ENCODE data around the gene FOXO1.

Gene FOXO1

GRCh38 chr13:40635315-40635995 lies 31.0 kb downstream of the FOXO1 start:
- Histone ChIP-seq H3K36me3 (ENCODE audit: control insufficient read depth in 1 of 2, insufficient read depth in 2 of 2, low read length in 2 of 2) (peaks cover 0 to 3% of the 10 kb centered on the region in 2 experiments), H2BK120ac (ENCODE audit: insufficient read depth, low read length, poor library complexity) (no peak overlapping the region), H3K9me3 (ENCODE audit: insufficient read depth, low read depth, low read length) (no peaks in the 10 kb centered on the region), H3K14ac (ENCODE audit: low read length) (no peak overlapping the region), H3K4me2 (ENCODE audit: low read length) (no peak overlapping the region), H2BK12ac (ENCODE audit: low read length) (no peak overlapping the region), H3K18ac (ENCODE audit: low read length) (no peak overlapping the region), H4K91ac (ENCODE audit: low read depth, low read length) (no peak overlapping the region), H3K79me2 (ENCODE audit: control insufficient read depth, insufficient read depth, low read length, poor library complexity) (peaks cover 16% of the 10 kb centered on the region), H4K12ac (ENCODE audit: low read depth, low read length) (no peak overlapping the region), H3K27ac (ENCODE audit: low read depth, low read length) (no peak overlapping the region), H3K4me3 (ENCODE audit: low read depth, low read length) (peak overlapping the region; percentile 28), H3K79me1 (ENCODE audit: low read length) (no peaks in the 10 kb centered on the region), H3K9ac (ENCODE audit: low read length) (no peak overlapping the region), H3K4ac (ENCODE audit: low read depth, low read length) (peak overlapping the region; percentile 53), H2AFZ (ENCODE audit: insufficient read depth, low read length, poor library complexity) (no peak overlapping the region), H4K8ac (ENCODE audit: low read depth, low read length) (no peak overlapping the region), H3K27me3 (ENCODE audit: insufficient read depth, low read length) (no peaks in the 10 kb centered on the region), H2AK5ac (ENCODE audit: low read length) (no peak overlapping the region), H2BK5ac (ENCODE audit: low read depth, low read length, poor library complexity) (no peak overlapping the region), H3K4me1 (ENCODE audit: control insufficient read depth in 1 of 2, insufficient read depth in 2 of 2, low read length in 2 of 2) (peaks cover 10 to 16% of the 10 kb centered on the region in 2 experiments), H3K23ac (ENCODE audit: low read length) (peak overlapping the region; percentile 93)
- DNase-seq, result no peak
- no CpG with 5 or more reads among the region's 5 CpGs for WGBS (ENCODE audit: extremely low coverage, insufficient coverage, insufficient read length)

GRCh38 chr13:40632915-40633314 lies 33.5 kb downstream of the FOXO1 start:
- no peak overlapping the region for H3K4me3 ChIP-seq (ENCODE audit: low read depth, low read length)
- H2AK5ac ChIP-seq (ENCODE audit: low read length), result no peak overlapping the region
- no peaks in the 10 kb centered on the region for H3K79me1 ChIP-seq (ENCODE audit: low read length)
- H3K36me3 ChIP-seq (ENCODE audit: control insufficient read depth in 1 of 2, insufficient read depth in 2 of 2, low read length in 2 of 2), result peaks cover 0 to 3% of the 10 kb centered on the region in 2 experiments
- no peak overlapping the region for H3K27ac ChIP-seq (ENCODE audit: low read depth, low read length)
- no peaks in the 10 kb centered on the region for H3K9me3 ChIP-seq (ENCODE audit: insufficient read depth, low read depth, low read length)
- H2BK5ac ChIP-seq (ENCODE audit: low read depth, low read length, poor library complexity), result no peak overlapping the region
- peaks cover 21% of the 10 kb centered on the region for H3K79me2 ChIP-seq (ENCODE audit: control insufficient read depth, insufficient read depth, low read length, poor library complexity)
- no CpG with 5 or more reads among the region's 3 CpGs for WGBS (ENCODE audit: extremely low coverage, insufficient coverage, insufficient read length)
- no peak overlapping the region for H2BK120ac ChIP-seq (ENCODE audit: insufficient read depth, low read length, poor library complexity)
- no peak overlapping the region for H4K12ac ChIP-seq (ENCODE audit: low read depth, low read length)
- no peak overlapping the region for H3K4me2 ChIP-seq (ENCODE audit: low read length)
- H3K4ac ChIP-seq (ENCODE audit: low read depth, low read length), result no peak overlapping the region
- H4K8ac ChIP-seq (ENCODE audit: low read depth, low read length), result no peak overlapping the region
- H3K14ac ChIP-seq (ENCODE audit: low read length), result no peak overlapping the region
- H2AFZ ChIP-seq (ENCODE audit: insufficient read depth, low read length, poor library complexity), result no peak overlapping the region
- no peak overlapping the region for H2BK12ac ChIP-seq (ENCODE audit: low read length)
- DNase-seq, result no peak
- H3K9ac ChIP-seq (ENCODE audit: low read length), result no peak overlapping the region
- peaks cover 8 to 11% of the 10 kb centered on the region in 2 experiments for H3K4me1 ChIP-seq (ENCODE audit: control insufficient read depth in 1 of 2, insufficient read depth in 2 of 2, low read length in 2 of 2)
- H3K23ac ChIP-seq (ENCODE audit: low read length), result no peak overlapping the region
- no peak overlapping the region for H4K91ac ChIP-seq (ENCODE audit: low read depth, low read length)
- H3K27me3 ChIP-seq (ENCODE audit: insufficient read depth, low read length), result no peaks in the 10 kb centered on the region
- no peak overlapping the region for H3K18ac ChIP-seq (ENCODE audit: low read length)

- Histone ChIP-seq H2BK120ac (ENCODE audit: insufficient read depth, low read length, poor library complexity) (no peak overlapping the region), H3K23ac (ENCODE audit: low read length) (no peak overlapping the region), H2BK12ac (ENCODE audit: low read length) (no peak overlapping the region), H4K8ac (ENCODE audit: low read depth, low read length) (no peak overlapping the region), H4K91ac (ENCODE audit: low read depth, low read length) (no peak overlapping the region), H3K9ac (ENCODE audit: low read length) (no peak overlapping the region), H3K18ac (ENCODE audit: low read length) (no peak overlapping the region), H2AK5ac (ENCODE audit: low read length) (no peak overlapping the region), H3K14ac (ENCODE audit: low read length) (no peak overlapping the region), H2AFZ (ENCODE audit: insufficient read depth, low read length, poor library complexity) (no peak overlapping the region), H3K79me1 (ENCODE audit: low read length) (no peaks in the 10 kb centered on the region), H3K9me3 (ENCODE audit: insufficient read depth, low read depth, low read length) (no peaks in the 10 kb centered on the region), H3K27ac (ENCODE audit: low read depth, low read length) (no peak overlapping the region), H4K12ac (ENCODE audit: low read depth, low read length) (no peak overlapping the region), H3K4me1 (ENCODE audit: control insufficient read depth in 1 of 2, insufficient read depth in 2 of 2, low read length in 2 of 2) (peaks cover 8 to 9% of the 10 kb centered on the region in 2 experiments), H3K27me3 (ENCODE audit: insufficient read depth, low read length) (no peaks in the 10 kb centered on the region), H3K36me3 (ENCODE audit: control insufficient read depth in 1 of 2, insufficient read depth in 2 of 2, low read length in 2 of 2) (peaks cover 0 to 3% of the 10 kb centered on the region in 2 experiments), H3K4me2 (ENCODE audit: low read length) (no peak overlapping the region), H3K4me3 (ENCODE audit: low read depth, low read length) (no peak overlapping the region), H3K79me2 (ENCODE audit: control insufficient read depth, insufficient read depth, low read length, poor library complexity) (peaks cover 19% of the 10 kb centered on the region), H3K4ac (ENCODE audit: low read depth, low read length) (no peak overlapping the region), H2BK5ac (ENCODE audit: low read depth, low read length, poor library complexity) (no peak overlapping the region)
- DNase-seq, result no peak
- WGBS (ENCODE audit: extremely low coverage, insufficient coverage, insufficient read length), result no CpG with 5 or more reads among the region's 4 CpGs
Measured at GRCh38 chr13:40631605-40632004, 34.8 kb downstream of the FOXO1 start.

- Histone ChIP-seq H4K12ac (ENCODE audit: low read depth, low read length) (peak overlapping the region; percentile 43), H2BK12ac (ENCODE audit: low read length) (no peak overlapping the region), H3K36me3 (ENCODE audit: control insufficient read depth in 1 of 2, insufficient read depth in 2 of 2, low read length in 2 of 2) (peaks cover 0 to 3% of the 10 kb centered on the region in 2 experiments), H3K14ac (ENCODE audit: low read length) (peak overlapping the region; percentile 37), H3K23ac (ENCODE audit: low read length) (no peak overlapping the region), H3K79me2 (ENCODE audit: control insufficient read depth, insufficient read depth, low read length, poor library complexity) (peaks cover 12% of the 10 kb centered on the region), H3K9ac (ENCODE audit: low read length) (peak overlapping the region; percentile 48), H3K79me1 (ENCODE audit: low read length) (no peaks in the 10 kb centered on the region), H3K4me1 (ENCODE audit: control insufficient read depth in 1 of 2, insufficient read depth in 2 of 2, low read length in 2 of 2) (peaks cover 5 to 6% of the 10 kb centered on the region in 2 experiments), H2BK120ac (ENCODE audit: insufficient read depth, low read length, poor library complexity) (peak overlapping the region; percentile 13), H3K4me2 (ENCODE audit: low read length) (no peak overlapping the region), H4K8ac (ENCODE audit: low read depth, low read length) (peak overlapping the region; percentile 54), H3K27me3 (ENCODE audit: insufficient read depth, low read length) (no peaks in the 10 kb centered on the region), H3K4ac (ENCODE audit: low read depth, low read length) (peak overlapping the region; percentile 100), H3K27ac (ENCODE audit: low read depth, low read length) (no peak overlapping the region), H2AK5ac (ENCODE audit: low read length) (no peak overlapping the region), H4K91ac (ENCODE audit: low read depth, low read length) (no peak overlapping the region), H2AFZ (ENCODE audit: insufficient read depth, low read length, poor library complexity) (no peak overlapping the region), H3K18ac (ENCODE audit: low read length) (peak overlapping the region; percentile 45), H2BK5ac (ENCODE audit: low read depth, low read length, poor library complexity) (no peak overlapping the region), H3K4me3 (ENCODE audit: low read depth, low read length) (no peak overlapping the region), H3K9me3 (ENCODE audit: insufficient read depth, low read depth, low read length) (no peaks in the 10 kb centered on the region)
- DNase-seq, result peak in 1 of 2 donors; percentile 33
- no CpG with 5 or more reads among the region's 3 CpGs for WGBS (ENCODE audit: extremely low coverage, insufficient coverage, insufficient read length)
Measured at GRCh38 chr13:40629678-40630384, 36.6 kb downstream of the FOXO1 start.
